ENCODE data around the gene MSH4.

MSH4 gene

GRCh38 chr1:75792091-75792490 lies 4.6 kb upstream of the MSH4 start:
- H3K4me2 ChIP-seq (ENCODE audit: low read length) = no peak overlapping the region
- H3K27ac ChIP-seq (ENCODE audit: low read depth, low read length, poor library complexity, severe bottlenecking) = no peak overlapping the region
- H2AFZ ChIP-seq (ENCODE audit: low read length) = no peak overlapping the region
- H3K27me3 ChIP-seq (ENCODE audit: insufficient read depth, low read length) = no peaks in the 10 kb centered on the region
- H4K20me1 ChIP-seq (ENCODE audit: insufficient read depth, low read length) = 0 out of 2 replicates have a peak, but pooled peaks cover 2% of the 10 kb centered on the region
- no peaks in the 10 kb centered on the region for H3K9me3 ChIP-seq (ENCODE audit: low read length)
- peaks cover 99% of the 10 kb centered on the region for H3K36me3 ChIP-seq (ENCODE audit: insufficient read depth, low read length)
- peaks cover 45% of the 10 kb centered on the region for H3K4me1 ChIP-seq (ENCODE audit: insufficient read depth, low read length, severe bottlenecking)
- peaks cover 33% of the 10 kb centered on the region for H3K79me2 ChIP-seq (ENCODE audit: insufficient read depth, low read length)
- H3K9me2 ChIP-seq (ENCODE audit: low read depth, low read length) = no peaks in the 10 kb centered on the region
- no peak overlapping the region for H3K4me3 ChIP-seq (ENCODE audit: low read depth, low read length, poor library complexity, severe bottlenecking)
- TF ChIP-seq CTCF (IDR thresholded peaks at IDR 0.05; ENCODE audit: low read length) (no peak), EZH2 (IDR thresholded peaks at IDR 0.05; ENCODE audit: borderline replicate concordance, low read length) (no peak)
- H3F3A ChIP-seq (ENCODE audit: insufficient read depth, low read length) = peaks cover 5% of the 10 kb centered on the region; the same call in 1 of the 2 replicates
- no peak overlapping the region for H3K9ac ChIP-seq (ENCODE audit: low read length)

GRCh38 chr1:75794382-75794781 lies 2.3 kb upstream of the MSH4 start:
- H3K9me2 ChIP-seq (ENCODE audit: low read depth, low read length) = no peaks in the 10 kb centered on the region
- H3F3A ChIP-seq (ENCODE audit: insufficient read depth, low read length) = peaks cover 16% of the 10 kb centered on the region; the same call in 1 of the 2 replicates
- no peaks in the 10 kb centered on the region for H3K27me3 ChIP-seq (ENCODE audit: insufficient read depth, low read length)
- H4K20me1 ChIP-seq (ENCODE audit: insufficient read depth, low read length) = no peaks in the 10 kb centered on the region
- no peaks in the 10 kb centered on the region for H3K9me3 ChIP-seq (ENCODE audit: low read length)
- H3K27ac ChIP-seq (ENCODE audit: low read depth, low read length, poor library complexity, severe bottlenecking) = no peak overlapping the region
- H3K4me3 ChIP-seq (ENCODE audit: low read depth, low read length, poor library complexity, severe bottlenecking) = no peak overlapping the region
- no peak overlapping the region for H3K9ac ChIP-seq (ENCODE audit: low read length)
- no peak overlapping the region for H2AFZ ChIP-seq (ENCODE audit: low read length)
- H3K4me1 ChIP-seq (ENCODE audit: insufficient read depth, low read length, severe bottlenecking) = peaks cover 25% of the 10 kb centered on the region
- peaks cover 10% of the 10 kb centered on the region for H3K79me2 ChIP-seq (ENCODE audit: insufficient read depth, low read length)
- no peak overlapping the region for H3K4me2 ChIP-seq (ENCODE audit: low read length)
- peaks cover 78% of the 10 kb centered on the region for H3K36me3 ChIP-seq (ENCODE audit: insufficient read depth, low read length)
- TF ChIP-seq EZH2 (IDR thresholded peaks at IDR 0.05; ENCODE audit: borderline replicate concordance, low read length) = no peak
- TF ChIP-seq CTCF (IDR thresholded peaks at IDR 0.05; ENCODE audit: low read length) = no peak

GRCh38 chr1:75795703-75796193 lies 934 bp upstream of the MSH4 start:
- TF ChIP-seq CTCF (IDR thresholded peaks at IDR 0.05; ENCODE audit: low read length) (no peak), EZH2 (IDR thresholded peaks at IDR 0.05; ENCODE audit: borderline replicate concordance, low read length) (no peak)
- H3K27ac ChIP-seq (ENCODE audit: low read depth, low read length, poor library complexity, severe bottlenecking) = no peak overlapping the region
- no peak overlapping the region for H2AFZ ChIP-seq (ENCODE audit: low read length)
- H4K20me1 ChIP-seq (ENCODE audit: insufficient read depth, low read length) = no peaks in the 10 kb centered on the region
- no peaks in the 10 kb centered on the region for H3K9me3 ChIP-seq (ENCODE audit: low read length)
- H3F3A ChIP-seq (ENCODE audit: insufficient read depth, low read length) = peaks cover 17% of the 10 kb centered on the region; the same call in 1 of the 2 replicates
- H3K4me2 ChIP-seq (ENCODE audit: low read length) = no peak overlapping the region
- H3K79me2 ChIP-seq (ENCODE audit: insufficient read depth, low read length) = no peaks in the 10 kb centered on the region
- H3K27me3 ChIP-seq (ENCODE audit: insufficient read depth, low read length) = no peaks in the 10 kb centered on the region
- H3K4me1 ChIP-seq (ENCODE audit: insufficient read depth, low read length, severe bottlenecking) = peaks cover 11% of the 10 kb centered on the region
- H3K9me2 ChIP-seq (ENCODE audit: low read depth, low read length) = no peaks in the 10 kb centered on the region
- no peak overlapping the region for H3K4me3 ChIP-seq (ENCODE audit: low read depth, low read length, poor library complexity, severe bottlenecking)
- H3K36me3 ChIP-seq (ENCODE audit: insufficient read depth, low read length) = peaks cover 64% of the 10 kb centered on the region
- H3K9ac ChIP-seq (ENCODE audit: low read length) = no peak overlapping the region

Measured in OCI-LY1 (cell line).